PC-9 (cell line): ENCODE measurements around the gene SNX27. TPM values are rescaled to one million over a fixed set of nuclear protein-coding genes. Genes with fewer than 3 reads are reported as not detected.

ENCODE experiments used
- BruUV-seq: library from RNA; stranded (reverse); fragments of 400-500 nt; replicated peaks from 2 replicates; lab custom pipeline; 2021; lab: Mats Ljungman, UMichigan
- CTCF ChIA-PET: fragments of 300-600 bp; sonication (Branson Sonifier 250); formaldehyde crosslinking; loops from one replicate; lab custom pipeline; 2022; ENCODE audit warnings: antibody characterized with exemption; lab: Charles Lee
- POLR2A ChIA-PET: fragments of 300-600 bp; sonication (Branson Sonifier 250); formaldehyde crosslinking; loops from one replicate; lab custom pipeline; 2022; ENCODE audit warnings: antibody characterized with exemption; ENCODE audit not compliant: unreplicated experiment; lab: Charles Lee
- DNase-seq, 2 experiments: peaks; one replicate each; pipeline versions ENCODE4 v3.0.0 to v3.0.0-alpha.2; 2015 to 2022; ENCODE audit warnings: mixed read lengths in 1 of 2
- H2AFZ ChIP-seq: fragments of 200-600 bp; sonication (generic); 2 replicates; pipeline ENCODE4 v1.8.1; 2017; ENCODE audit warnings: antibody characterized with exemption
- H3F3A ChIP-seq: fragments of 200-600 bp; sonication (generic); 2 replicates; pipeline ENCODE4 v1.8.1; 2017; ENCODE audit warnings: antibody characterized with exemption, mild to moderate bottlenecking, low read depth; ENCODE audit not compliant: insufficient read depth
- H3K27ac ChIP-seq: fragments of 200-600 bp; sonication (generic); 2 replicates; pipeline ENCODE4 v1.6.1; 2016; ENCODE audit warnings: mixed run types
- H3K27me3 ChIP-seq: fragments of 200-600 bp; sonication (generic); 2 replicates; pipeline ENCODE4 v1.6.1; 2016; ENCODE audit warnings: low read depth, mixed run types; ENCODE audit not compliant: insufficient read depth
- H3K36me3 ChIP-seq: fragments of 200-600 bp; sonication (generic); 2 replicates; pipeline ENCODE4 v1.6.1; 2016; ENCODE audit warnings: low read depth, mixed run types
- H3K4me1 ChIP-seq: fragments of 200-600 bp; sonication (generic); replicated peaks from 2 replicates; pipeline ENCODE4 v1.6.1; 2016; ENCODE audit warnings: mixed run types; ENCODE audit not compliant: insufficient read depth
- H3K4me2 ChIP-seq: fragments of 200-600 bp; sonication (generic); 2 replicates; pipeline ENCODE4 v1.6.1; 2017; ENCODE audit warnings: mixed run types
- H3K4me3 ChIP-seq: fragments of 200-600 bp; sonication (generic); 2 replicates; pipeline ENCODE4 v1.6.1; 2016; ENCODE audit warnings: mixed run types
- H3K79me2 ChIP-seq: fragments of 200-600 bp; sonication (generic); 2 replicates; pipeline ENCODE4 v1.6.1; 2017; ENCODE audit warnings: low read depth, mixed run types
- H3K9me2 ChIP-seq: fragments of 200-600 bp; sonication (generic); 2 replicates; pipeline ENCODE4 v1.8.1; 2017; ENCODE audit warnings: mild to moderate bottlenecking; ENCODE audit not compliant: insufficient read depth
- H3K9me3 ChIP-seq: fragments of 200-600 bp; sonication (generic); 2 replicates; pipeline ENCODE4 v1.8.1; 2016; ENCODE audit warnings: low read depth; ENCODE audit not compliant: insufficient read depth
- H4K20me1 ChIP-seq: fragments of 200-600 bp; sonication (generic); 2 replicates; pipeline ENCODE4 v1.8.1; 2017; ENCODE audit not compliant: insufficient read depth
- EZH2 ChIP-seq: fragments of 200-600 bp; sonication (generic); IDR thresholded peaks from 2 replicates; pipeline ENCODE4 v1.8.0; 2017; ENCODE audit warnings: antibody characterized with exemption, low read depth
- intact Hi-C: fragments of 100-400 bp; cut with micrococcal nuclease; formaldehyde crosslinking; loops from one replicate; pipeline ENCODE4 v1.10.0; 2022; ENCODE audit not compliant: unreplicated experiment
- total RNA-seq: library from RNA; stranded (reverse); gene quantifications from 2 replicates; pipeline ENCODE4 v1.2.3, GENCODE V29; 2021
- TF ChIP-seq, protein P1 (sequence below): fragments of 200-600 bp; sonication (generic); conservative IDR thresholded peaks from 2 replicates; pipeline ENCODE4 v1.6.1; 2017; ENCODE audit warnings: mixed run types, antibody characterized with exemption, mild to moderate bottlenecking, moderate library complexity

The SNX27 gene
- total RNA-seq, 1 experiment from 2014 or later = 40.1 TPM

DNA sequence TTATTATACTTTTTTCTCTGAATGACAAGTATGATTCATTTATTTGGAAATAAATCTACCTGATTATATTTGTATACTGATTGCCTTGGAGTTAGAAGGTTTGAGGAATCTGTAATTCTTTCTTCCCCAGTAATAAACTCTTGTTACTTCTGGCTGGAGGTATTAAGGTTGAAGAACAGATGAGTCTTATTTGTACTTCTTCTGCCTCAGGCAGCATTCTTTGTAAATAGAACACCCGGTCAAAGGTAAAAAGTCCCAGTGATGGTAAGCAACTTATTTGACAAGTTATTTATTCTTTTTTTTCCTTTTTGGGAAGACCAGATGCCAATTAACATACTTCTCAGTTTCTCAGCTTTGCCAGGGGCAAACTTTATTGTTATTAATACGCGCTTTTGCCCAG is 12.9 kb downstream of the SNX27 start:
- Histone ChIP-seq H3K27me3 (no peaks in the 10 kb centered on the region), H3K27ac (no peak overlapping the region), H3K79me2 (peaks cover 28% of the 10 kb centered on the region), H2AFZ (no peak overlapping the region), H4K20me1 (no peaks in the 10 kb centered on the region), H3K9me2 (no peaks in the 10 kb centered on the region), H3K4me1 (peaks cover 9% of the 10 kb centered on the region), H3K9me3 (no peaks in the 10 kb centered on the region), H3K4me2 (no peak overlapping the region), H3K36me3 (no peaks in the 10 kb centered on the region), H3K4me3 (no peak overlapping the region), H3F3A (no peaks in the 10 kb centered on the region)
- TF ChIP-seq, protein P1, sequence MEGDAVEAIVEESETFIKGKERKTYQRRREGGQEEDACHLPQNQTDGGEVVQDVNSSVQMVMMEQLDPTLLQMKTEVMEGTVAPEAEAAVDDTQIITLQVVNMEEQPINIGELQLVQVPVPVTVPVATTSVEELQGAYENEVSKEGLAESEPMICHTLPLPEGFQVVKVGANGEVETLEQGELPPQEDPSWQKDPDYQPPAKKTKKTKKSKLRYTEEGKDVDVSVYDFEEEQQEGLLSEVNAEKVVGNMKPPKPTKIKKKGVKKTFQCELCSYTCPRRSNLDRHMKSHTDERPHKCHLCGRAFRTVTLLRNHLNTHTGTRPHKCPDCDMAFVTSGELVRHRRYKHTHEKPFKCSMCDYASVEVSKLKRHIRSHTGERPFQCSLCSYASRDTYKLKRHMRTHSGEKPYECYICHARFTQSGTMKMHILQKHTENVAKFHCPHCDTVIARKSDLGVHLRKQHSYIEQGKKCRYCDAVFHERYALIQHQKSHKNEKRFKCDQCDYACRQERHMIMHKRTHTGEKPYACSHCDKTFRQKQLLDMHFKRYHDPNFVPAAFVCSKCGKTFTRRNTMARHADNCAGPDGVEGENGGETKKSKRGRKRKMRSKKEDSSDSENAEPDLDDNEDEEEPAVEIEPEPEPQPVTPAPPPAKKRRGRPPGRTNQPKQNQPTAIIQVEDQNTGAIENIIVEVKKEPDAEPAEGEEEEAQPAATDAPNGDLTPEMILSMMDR = no peak
- no peak for TF ChIP-seq EZH2
- ChIA-PET CTCF (no interaction called here), POLR2A (interaction anchor here (0.6 kb wide), 1 partner anchor 219 kb away, joined by 3 read pairs; no protein-coding TSS in a partner anchor)
- intact Hi-C loops = no loop called here
- no peak for DNase-seq
- no TSS peak for BruUV-seq

DNA sequence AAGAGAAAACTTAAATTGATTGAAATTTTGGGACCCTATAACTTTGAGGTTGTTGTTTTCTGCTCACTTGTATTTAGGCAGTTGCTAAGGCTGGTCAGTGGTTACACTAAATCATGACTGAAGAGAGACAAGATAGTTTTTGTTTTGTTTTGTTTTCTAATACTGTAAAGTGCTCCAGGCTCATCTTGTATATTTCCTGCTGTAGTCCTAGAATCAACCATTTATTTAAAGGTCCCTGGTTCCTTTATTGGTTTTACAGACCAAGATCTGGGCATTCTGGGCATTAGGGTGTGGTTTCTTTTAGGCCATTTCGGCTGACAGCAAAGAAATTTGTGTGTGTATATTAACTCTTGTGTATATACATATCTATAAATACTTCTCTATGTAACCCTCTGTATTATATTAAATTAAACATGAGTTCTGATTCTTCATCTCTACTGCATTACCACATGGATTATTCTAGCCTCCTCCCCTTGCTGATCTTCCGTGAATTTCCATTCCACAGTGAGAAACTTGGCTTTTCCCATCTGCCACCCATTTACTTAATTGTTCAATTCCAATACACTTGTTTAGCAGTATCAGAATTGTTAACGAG is 15.0 kb downstream of the SNX27 start:
- no TSS peak for BruUV-seq
- Histone ChIP-seq H3K9me2 (no peaks in the 10 kb centered on the region), H3K4me1 (no peaks in the 10 kb centered on the region), H3K4me3 (no peak overlapping the region), H3K27ac (no peak overlapping the region), H3K9me3 (no peaks in the 10 kb centered on the region), H3K36me3 (no peaks in the 10 kb centered on the region), H3K79me2 (peaks cover 8% of the 10 kb centered on the region), H3K27me3 (no peaks in the 10 kb centered on the region), H3F3A (no peaks in the 10 kb centered on the region), H4K20me1 (no peaks in the 10 kb centered on the region), H3K4me2 (no peak overlapping the region), H2AFZ (no peak overlapping the region)
- no peak for TF ChIP-seq EZH2
- TF ChIP-seq, protein P1 = no peak
- CTCF ChIA-PET = no interaction called here
- intact Hi-C loops = no loop called here
- no peak for DNase-seq
- POLR2A ChIA-PET = no interaction called here

DNA sequence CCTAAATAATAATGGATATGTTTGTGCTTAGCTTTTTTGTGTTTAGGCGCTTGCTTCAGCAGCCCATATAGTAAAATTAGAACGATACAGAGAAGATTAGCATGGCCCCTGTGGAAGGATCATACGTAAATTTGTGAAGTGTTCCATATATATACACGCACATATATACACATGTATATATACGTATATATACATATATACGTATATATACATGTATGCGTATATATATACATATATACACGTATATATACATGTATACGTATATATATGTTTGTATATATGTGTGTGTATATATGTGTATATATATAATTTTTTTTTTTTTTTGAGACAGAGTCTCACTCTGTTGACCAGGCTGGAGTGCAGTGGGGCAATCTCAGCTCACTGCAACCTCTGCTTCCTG is 17.4 kb downstream of the SNX27 start:
- Histone ChIP-seq H3K4me3 (no peak overlapping the region), H3K9me3 (no peaks in the 10 kb centered on the region), H3K27ac (no peak overlapping the region), H3K4me2 (no peak overlapping the region), H2AFZ (no peak overlapping the region), H3K27me3 (no peaks in the 10 kb centered on the region), H3K36me3 (no peaks in the 10 kb centered on the region), H3F3A (no peaks in the 10 kb centered on the region), H4K20me1 (no peaks in the 10 kb centered on the region), H3K79me2 (no peaks in the 10 kb centered on the region), H3K9me2 (no peaks in the 10 kb centered on the region), H3K4me1 (no peaks in the 10 kb centered on the region)
- intact Hi-C loops = no loop called here
- CTCF ChIA-PET = no interaction called here
- POLR2A ChIA-PET = no interaction called here
- DNase-seq = no peak
- no TSS peak for BruUV-seq
- TF ChIP-seq EZH2 = no peak
- TF ChIP-seq, protein P1 = no peak
